Measurements from ENCODE around the gene TEX10. TPM values are rescaled to one million over a fixed set of nuclear protein-coding genes. Genes with fewer than 3 reads are reported as not detected.
A peak's percentile ranks its signal among the peaks of the same experiment; 100 is the strongest.

The TEX10 gene
- total and polyA plus RNA-seq, 9 of the 15 experiments (the other 6 are each of a cell fraction or from before 2014, with no cell fraction given) = 27.8 to 60.0 (median 47.9) TPM

DNA sequence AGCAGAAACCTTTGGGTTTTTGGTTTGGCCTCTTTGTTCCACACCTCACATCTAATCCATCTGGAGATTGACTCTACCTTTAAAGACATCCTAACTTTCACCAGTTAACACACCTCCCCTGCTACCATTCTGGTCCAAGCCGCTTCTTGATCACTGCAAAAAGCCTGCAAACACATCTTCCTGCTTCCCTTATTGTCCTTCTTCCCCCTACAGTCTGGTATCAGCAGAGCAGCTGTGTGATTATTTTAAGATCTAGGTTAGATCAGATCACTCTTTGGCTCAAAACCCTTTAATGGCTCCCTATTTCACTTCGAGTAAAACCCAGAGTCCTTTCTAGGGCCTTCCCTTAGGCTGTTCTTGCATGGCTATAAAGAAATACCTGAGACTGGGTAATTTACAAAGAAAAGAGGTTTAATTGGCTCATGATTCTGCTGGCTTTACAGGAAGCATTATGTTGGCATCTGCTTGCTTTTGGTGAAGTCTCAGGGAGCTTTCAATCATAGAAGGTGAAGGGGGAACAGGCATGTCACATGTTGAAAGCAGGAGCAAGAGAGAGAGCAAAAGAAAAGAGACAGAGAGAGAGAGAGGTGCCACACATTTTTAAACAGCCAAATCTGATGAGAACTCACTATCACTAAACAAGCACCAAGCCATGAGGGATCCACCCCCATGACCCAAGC, 1.5 kb upstream of the TEX10 start:
- Histone ChIP-seq H3K9me1 (ENCODE audit: control insufficient read depth, insufficient read depth, low read length) (no peaks in the 10 kb centered on the region), H3K4me3 (no peak overlapping the region), H3K79me2 (ENCODE audit: control insufficient read depth, insufficient read depth, low read length) (peaks cover 45% of the 10 kb centered on the region), H3K27me3 (ENCODE audit: control insufficient read depth in 2 of 2, insufficient read depth in 2 of 2, low read length in 2 of 2) (no peaks in the 10 kb centered on the region), H4K20me1 (replicated peaks; ENCODE audit: control insufficient read depth, insufficient read depth, low read length) (peaks cover 27% of the 10 kb centered on the region), H3K36me3 (ENCODE audit: control insufficient read depth, insufficient read depth, low read length) (peaks cover 8% of the 10 kb centered on the region; the same call in 2 of the 3 replicates), H3K9me3 (replicated peaks; ENCODE audit: control insufficient read depth, insufficient read depth, low read depth, low read length) (peaks cover 8% of the 10 kb centered on the region), H2AFZ (ENCODE audit: low read depth, low read length) (no peak overlapping the region), H3K9ac (ENCODE audit: insufficient read depth in 1 of 2, low read depth in 2 of 2, low read length in 2 of 2) (no peak overlapping the region), H3K27ac (ENCODE audit: extremely low read depth, low read depth, low read length) (no peak overlapping the region), H3K4me1 (replicated peaks in 1 of 2; ENCODE audit: control insufficient read depth in 2 of 2, insufficient read depth in 2 of 2, low read length in 2 of 2) (peaks cover 7 to 24% of the 10 kb centered on the region in 2 experiments; a peak in 4 of 5 replicates), H3K4me2 (ENCODE audit: insufficient read depth, low read length) (peak overlapping the region; percentile 90)
- TF ChIP-seq CBX3 (IDR thresholded peaks at IDR 0.05; ENCODE audit: borderline replicate concordance in 1 of 2, low read length in 2 of 2) = peak in 1 of 2 experiments; percentile 79; a peak in 1 of 3 replicates
- TF ChIP-seq, protein P1, sequence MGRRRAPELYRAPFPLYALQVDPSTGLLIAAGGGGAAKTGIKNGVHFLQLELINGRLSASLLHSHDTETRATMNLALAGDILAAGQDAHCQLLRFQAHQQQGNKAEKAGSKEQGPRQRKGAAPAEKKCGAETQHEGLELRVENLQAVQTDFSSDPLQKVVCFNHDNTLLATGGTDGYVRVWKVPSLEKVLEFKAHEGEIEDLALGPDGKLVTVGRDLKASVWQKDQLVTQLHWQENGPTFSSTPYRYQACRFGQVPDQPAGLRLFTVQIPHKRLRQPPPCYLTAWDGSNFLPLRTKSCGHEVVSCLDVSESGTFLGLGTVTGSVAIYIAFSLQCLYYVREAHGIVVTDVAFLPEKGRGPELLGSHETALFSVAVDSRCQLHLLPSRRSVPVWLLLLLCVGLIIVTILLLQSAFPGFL (CRISPR knock-in tag; IDR thresholded peaks at IDR 0.05) = no peak
- TF ChIP-seq TRIM24 (IDR thresholded peaks at IDR 0.05) = peak; percentile 45 to 50; a peak in 1 of 4 replicates
- peak; percentile 79 for TF ChIP-seq ZNF316 (IDR thresholded peaks at IDR 0.05)
- TF ChIP-seq, protein P2, sequence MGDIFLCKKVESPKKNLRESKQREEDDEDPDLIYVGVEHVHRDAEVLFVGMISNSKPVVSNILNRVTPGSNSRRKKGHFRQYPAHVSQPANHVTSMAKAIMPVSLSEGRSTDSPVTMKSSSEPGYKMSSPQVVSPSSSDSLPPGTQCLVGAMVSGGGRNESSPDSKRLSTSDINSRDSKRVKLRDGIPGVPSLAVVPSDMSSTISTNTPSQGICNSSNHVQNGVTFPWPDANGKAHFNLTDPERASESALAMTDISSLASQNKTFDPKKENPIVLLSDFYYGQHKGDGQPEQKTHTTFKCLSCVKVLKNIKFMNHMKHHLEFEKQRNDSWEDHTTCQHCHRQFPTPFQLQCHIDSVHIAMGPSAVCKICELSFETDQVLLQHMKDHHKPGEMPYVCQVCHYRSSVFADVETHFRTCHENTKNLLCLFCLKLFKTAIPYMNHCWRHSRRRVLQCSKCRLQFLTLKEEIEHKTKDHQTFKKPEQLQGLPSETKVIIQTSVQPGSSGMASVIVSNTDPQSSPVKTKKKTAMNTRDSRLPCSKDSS (IDR thresholded peaks at IDR 0.05; ENCODE audit: low read depth, partially characterized antibody) = peak; percentile 52
- peak in 1 of 4 experiments; percentile 14 for DNase-seq (ENCODE audit: extremely low read depth in 1 of 4, low spot score in 3 of 4)
- in situ Hi-C loops (cut with MboI) = no loop called here
- no peak for FAIRE-seq
- CTCF ChIA-PET (ENCODE audit: low intra/inter-chr PET ratio) = no interaction called here
- ATAC-seq = no peak
- WGBS (ENCODE audit: insufficient coverage, low coverage, missing lambda C conversion rate) = 58% methylated on average over 2 of the region's 2 CpGs
- intact Hi-C loops (cut with micrococcal nuclease) = loop anchor here (5.0 kb wide), 1 partner anchor 73 kb away; the partner anchor contains the start of gene MSANTD3
- POLR2A ChIA-PET = no interaction called here
- no TSS peak for BruUV-seq (replicated peaks)
